Testis (tissue), 3 donors: ENCODE results near the gene ENTPD8. TPM values are rescaled to one million over a fixed set of nuclear protein-coding genes. Genes with fewer than 3 reads are reported as not detected.

Experiments used
- DNase-seq: peaks from one replicate; pipeline ENCODE4 v3.0.0-alpha.2; 2019
- H3K27ac ChIP-seq, 2 donors: fragments of 200-600 bp; sonication (generic); one replicate each; pipeline ENCODE4 v1.5.1; 2019
- H3K27me3 ChIP-seq: fragments of 200-600 bp; sonication (generic); one replicate; pipeline ENCODE4 v1.5.1; 2019
- H3K36me3 ChIP-seq: fragments of 200-600 bp; sonication (generic); one replicate; pipeline ENCODE4 v1.5.1; 2017; ENCODE audit warnings: low read depth; ENCODE audit errors: missing control alignments
- H3K4me1 ChIP-seq: fragments of 200-600 bp; sonication (generic); one replicate; pipeline ENCODE4 v1.5.1; 2019
- H3K4me3 ChIP-seq, 2 donors: fragments of 200-600 bp; sonication (generic); one replicate each; pipeline ENCODE4 v1.5.1; 2017 to 2019
- H3K9me3 ChIP-seq: fragments of 200-600 bp; sonication (generic); one replicate; pipeline ENCODE4 v1.5.1; 2017
- POLR2A ChIP-seq: fragments of 450-650 bp; IDR thresholded peaks from one replicate; pipeline ENCODE4 v1.6.1; 2017; ENCODE audit warnings: antibody characterized with exemption, mild to moderate bottlenecking, moderate library complexity
- WGBS, 2 donors: methylation state at CpG; one replicate each; pipeline ENCODE4 v1.1.5; 2018; 5-methylcytosine and 5-hydroxymethylcytosine counted together
- intact Hi-C: fragments of 100-400 bp; cut with DNase I; formaldehyde crosslinking; loops from one replicate; pipeline ENCODE4 v1.15.1; 2023; ENCODE audit warnings: low total_unique reads
- polyA plus RNA-seq: library from polyadenylated mRNA; stranded (reverse); fragments of 350-450 nt; fragmentation: Illumina TruSeq; extraction: RNeasy Lipid Tissue Mini Kit (QIAGEN cat#74804); gene quantifications from one replicate; pipeline ENCODE4 v1.2.3, GENCODE V29; 2014; ENCODE audit warnings: low read depth, low replicate concordance; ENCODE audit not compliant: insufficient read depth
- total RNA-seq, 2 donors: library from RNA; depleted of rRNA; stranded (reverse); fragments of >200 nt; gene quantifications; one replicate each; pipeline ENCODE4 v1.2.3, GENCODE V29; 2016
- TF ChIP-seq, protein P1 (sequence below), 3 experiments: fragments of 450-650 bp in 2 of 3; fragments of 200-600 bp in 1 of 3; sonication (generic) in 1 of 3; IDR thresholded peaks; one replicate each; pipeline ENCODE4 v1.5.1; 2016 to 2019; ENCODE audit warnings: antibody characterized with exemption in 3 of 3, mild to moderate bottlenecking in 2 of 3, moderate library complexity in 1 of 3

ENTPD8 gene
- total and polyA plus RNA-seq, 3 donors from 2014 or later, result 0.37 to 2.2 (median 2.0) TPM

DNA sequence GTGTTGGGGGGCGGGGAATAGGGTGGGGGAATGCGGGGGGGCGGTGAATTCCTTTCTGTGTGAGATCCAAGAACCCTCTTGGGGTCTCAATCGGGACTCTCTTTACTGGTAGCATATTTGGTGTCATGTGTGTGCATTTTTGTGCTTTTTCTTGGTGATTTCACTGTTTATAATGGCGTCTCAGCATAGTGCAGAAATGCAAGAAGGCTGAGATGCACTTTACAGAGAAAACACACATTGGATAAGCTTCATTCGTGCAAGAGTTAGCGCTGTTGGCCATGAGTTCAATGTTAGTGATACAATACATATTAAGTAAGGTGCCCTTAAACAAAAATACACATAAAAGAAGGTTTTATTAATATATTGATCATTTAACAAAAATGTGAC is 771 bp upstream of the ENTPD8 start:
- intact Hi-C loops, result no loop called here
- H3K27me3 ChIP-seq, result no peaks in the 10 kb centered on the region
- no peaks in the 10 kb centered on the region for H3K9me3 ChIP-seq
- peak overlapping the region; percentile 22 to 60 for H3K4me3 ChIP-seq
- no peaks in the 10 kb centered on the region for H3K36me3 ChIP-seq
- no peak for TF ChIP-seq POLR2A
- TF ChIP-seq, protein P1, sequence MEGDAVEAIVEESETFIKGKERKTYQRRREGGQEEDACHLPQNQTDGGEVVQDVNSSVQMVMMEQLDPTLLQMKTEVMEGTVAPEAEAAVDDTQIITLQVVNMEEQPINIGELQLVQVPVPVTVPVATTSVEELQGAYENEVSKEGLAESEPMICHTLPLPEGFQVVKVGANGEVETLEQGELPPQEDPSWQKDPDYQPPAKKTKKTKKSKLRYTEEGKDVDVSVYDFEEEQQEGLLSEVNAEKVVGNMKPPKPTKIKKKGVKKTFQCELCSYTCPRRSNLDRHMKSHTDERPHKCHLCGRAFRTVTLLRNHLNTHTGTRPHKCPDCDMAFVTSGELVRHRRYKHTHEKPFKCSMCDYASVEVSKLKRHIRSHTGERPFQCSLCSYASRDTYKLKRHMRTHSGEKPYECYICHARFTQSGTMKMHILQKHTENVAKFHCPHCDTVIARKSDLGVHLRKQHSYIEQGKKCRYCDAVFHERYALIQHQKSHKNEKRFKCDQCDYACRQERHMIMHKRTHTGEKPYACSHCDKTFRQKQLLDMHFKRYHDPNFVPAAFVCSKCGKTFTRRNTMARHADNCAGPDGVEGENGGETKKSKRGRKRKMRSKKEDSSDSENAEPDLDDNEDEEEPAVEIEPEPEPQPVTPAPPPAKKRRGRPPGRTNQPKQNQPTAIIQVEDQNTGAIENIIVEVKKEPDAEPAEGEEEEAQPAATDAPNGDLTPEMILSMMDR (IDR thresholded peaks at IDR 0.05), result no peak
- no peak overlapping the region for H3K27ac ChIP-seq
- WGBS, 2 donors, result 12 to 20% methylated on average over 7 of the region's 7 CpGs
- no peak for DNase-seq
- H3K4me1 ChIP-seq, result no peaks in the 10 kb centered on the region

DNA sequence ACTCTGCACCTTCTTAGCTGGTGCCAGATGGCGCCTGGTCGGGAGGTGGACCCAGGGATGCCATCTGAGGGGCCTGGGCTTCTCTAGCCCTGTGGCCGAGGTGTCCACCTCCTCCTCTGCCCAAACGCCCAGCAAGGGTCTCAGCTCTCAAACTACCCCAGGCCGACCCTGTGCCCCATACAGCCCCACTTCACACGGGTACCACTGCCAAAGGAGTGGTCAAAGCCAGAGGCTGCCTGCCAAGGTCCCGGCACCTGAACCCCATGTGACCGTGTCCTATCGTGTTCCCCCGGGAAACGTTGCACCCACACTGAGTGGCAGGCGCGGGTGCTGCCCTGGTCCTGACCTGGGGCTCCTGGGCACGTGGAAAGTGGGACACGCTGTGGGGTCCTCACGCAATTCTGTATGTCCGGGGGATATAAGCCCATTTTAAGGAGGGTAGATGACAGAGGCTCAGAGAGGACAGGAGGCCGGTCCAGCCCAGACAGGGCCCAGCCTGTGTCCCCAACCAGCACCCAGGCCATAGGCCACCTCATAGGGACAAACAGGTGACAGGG is 1.9 kb downstream of the ENTPD8 start:
- H3K36me3 ChIP-seq, result no peaks in the 10 kb centered on the region
- H3K27me3 ChIP-seq, result no peaks in the 10 kb centered on the region
- no peak overlapping the region for H3K27ac ChIP-seq
- H3K9me3 ChIP-seq, result no peaks in the 10 kb centered on the region
- no peak overlapping the region for H3K4me3 ChIP-seq
- 75 to 78% methylated on average over 9 to 18 of the region's 18 CpGs for WGBS, 2 donors
- DNase-seq, result no peak
- peaks cover 7% of the 10 kb centered on the region for H3K4me1 ChIP-seq
- TF ChIP-seq POLR2A, result no peak
- TF ChIP-seq, protein P1 (IDR thresholded peaks at IDR 0.05), result no peak
- intact Hi-C loops, result no loop called here

DNA sequence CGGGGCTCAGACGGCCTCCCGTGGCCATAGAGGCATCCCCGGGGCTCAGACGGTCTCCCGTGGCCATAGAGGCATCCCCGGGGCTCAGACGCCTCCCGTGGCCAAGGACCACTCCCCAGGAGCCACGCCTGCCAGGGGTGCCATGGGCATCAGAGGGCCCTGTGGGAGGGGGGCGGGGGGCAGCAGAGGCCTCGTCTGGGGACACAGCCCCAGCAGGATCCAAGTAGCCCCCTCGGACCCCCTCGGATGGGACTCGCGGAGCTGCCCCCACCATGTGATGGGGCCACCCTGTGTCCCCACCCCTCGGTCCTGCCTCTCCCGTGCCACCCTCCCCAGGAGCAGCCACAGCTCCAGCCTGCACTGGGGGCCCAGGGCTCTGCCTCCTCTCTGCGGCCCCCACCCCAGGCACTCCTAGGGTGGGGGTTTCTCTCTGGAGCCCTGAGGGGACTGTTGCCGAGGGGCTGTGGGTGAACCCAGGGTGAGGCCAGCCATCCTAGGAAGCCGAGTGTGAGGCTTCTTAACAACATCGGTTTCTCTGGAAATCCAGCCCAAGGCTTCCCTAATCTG is 2.5 kb downstream of the ENTPD8 start:
- no peak overlapping the region for H3K4me3 ChIP-seq

DNA sequence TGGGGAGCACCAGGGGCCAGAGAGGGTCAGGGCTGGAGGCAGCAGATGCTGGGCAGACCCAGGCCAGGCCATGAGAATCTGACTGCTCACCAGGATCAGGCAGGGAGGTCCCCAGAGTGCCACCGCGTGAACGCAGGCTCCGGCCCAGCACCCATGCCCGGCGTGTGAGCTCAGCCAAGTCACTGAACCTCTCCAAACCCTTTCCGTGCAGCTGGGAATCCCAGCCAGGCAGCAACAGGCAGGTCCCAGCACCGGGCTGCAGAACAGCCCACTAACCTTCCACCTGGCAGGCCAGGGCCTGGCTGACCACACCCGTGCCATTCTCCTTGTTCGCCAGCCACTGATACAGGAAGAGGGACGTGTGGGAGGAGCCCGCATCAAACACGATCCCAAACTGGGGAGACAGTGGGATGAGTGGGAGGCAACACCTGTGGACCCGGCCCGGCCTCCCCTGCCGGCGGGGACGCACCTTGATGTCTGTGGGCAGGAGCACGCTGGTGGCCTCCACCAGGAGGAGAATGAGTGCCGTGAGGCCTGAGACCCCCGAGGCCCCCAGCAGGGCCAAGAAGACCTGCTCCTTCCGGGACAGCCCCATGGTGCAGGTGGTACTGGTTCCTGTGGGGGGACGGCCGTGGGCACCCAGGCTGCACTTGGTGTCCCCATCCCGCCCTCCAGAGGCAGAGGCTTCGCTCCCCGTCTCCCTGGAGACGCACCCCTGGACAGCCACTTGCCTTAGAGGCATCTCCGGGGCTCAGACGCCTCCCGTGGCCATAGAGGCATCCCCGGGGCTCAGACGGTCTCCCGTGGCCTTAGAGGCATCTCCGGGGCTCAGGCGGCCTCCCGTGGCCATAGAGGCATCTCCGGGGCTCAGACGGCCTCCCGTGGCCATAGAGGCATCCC is 3.2 kb downstream of the ENTPD8 start:
- intact Hi-C loops, result no loop called here
- DNase-seq, result no peak
- Histone ChIP-seq H3K27me3 (no peaks in the 10 kb centered on the region), H3K4me1 (peaks cover 7% of the 10 kb centered on the region), H3K36me3 (no peaks in the 10 kb centered on the region), H3K27ac (no peak overlapping the region), H3K9me3 (no peaks in the 10 kb centered on the region), H3K4me3 (no peak overlapping the region)
- 68 to 85% methylated on average over 12 to 30 of the region's 40 CpGs for WGBS, 2 donors
- TF ChIP-seq, protein P1 (IDR thresholded peaks at IDR 0.05), result no peak
- no peak for TF ChIP-seq POLR2A

More for the DNA sequence above, 2.5 kb downstream of the ENTPD8 start:
- Histone ChIP-seq H3K36me3 (no peaks in the 10 kb centered on the region), H3K27ac (no peak overlapping the region), H3K4me1 (peaks cover 7% of the 10 kb centered on the region), H3K9me3 (no peaks in the 10 kb centered on the region), H3K27me3 (no peaks in the 10 kb centered on the region)
- WGBS, 2 donors, result 40 to 78% methylated on average over 1 to 18 of the region's 22 CpGs
- no peak for DNase-seq
- intact Hi-C loops, result no loop called here
- TF ChIP-seq, protein P1 (IDR thresholded peaks at IDR 0.05), result no peak
- TF ChIP-seq POLR2A, result no peak
